SK-MEL-5 (cell line): ENCODE data around the gene BNC2. TPM values are rescaled to one million over a fixed set of nuclear protein-coding genes. Genes with fewer than 3 reads are reported as not detected.

Experiments used
- DNase-seq: peaks from one replicate; pipeline ENCODE4 v3.0.0-alpha.2; 2016; ENCODE audit warnings: low read depth, low spot score
- in situ Hi-C: cut with HindIII; loops from 2 replicates; pipeline ENCODE4 v1.10.0; 2016; ENCODE audit warnings: low sequenced_read_pairs, high pct_unique_total_duplicates, low pct_unique_long_range_greater_than_20kb
- total RNA-seq: library from RNA; depleted of rRNA; stranded (reverse); fragments of >200 nt; shearing (Covaris generic); gene quantifications from 2 replicates; pipeline ENCODE4 v1.2.3, GENCODE V29; 2014

The BNC2 gene
- total RNA-seq, 1 experiment from 2014 or later: 23.5 TPM

- no peak for DNase-seq
- in situ Hi-C loops: no loop called here
Measured at GRCh38 chr9:16642421-16643109, 227.9 kb downstream of the BNC2 start.

GRCh38 chr9:16640649-16641048 is 229.8 kb downstream of the BNC2 start:
- in situ Hi-C loops: no loop called here
- peak; percentile 57 for DNase-seq

GRCh38 chr9:16639644-16640043 is 230.8 kb downstream of the BNC2 start:
- DNase-seq: no peak
- in situ Hi-C loops: no loop called here

DNA sequence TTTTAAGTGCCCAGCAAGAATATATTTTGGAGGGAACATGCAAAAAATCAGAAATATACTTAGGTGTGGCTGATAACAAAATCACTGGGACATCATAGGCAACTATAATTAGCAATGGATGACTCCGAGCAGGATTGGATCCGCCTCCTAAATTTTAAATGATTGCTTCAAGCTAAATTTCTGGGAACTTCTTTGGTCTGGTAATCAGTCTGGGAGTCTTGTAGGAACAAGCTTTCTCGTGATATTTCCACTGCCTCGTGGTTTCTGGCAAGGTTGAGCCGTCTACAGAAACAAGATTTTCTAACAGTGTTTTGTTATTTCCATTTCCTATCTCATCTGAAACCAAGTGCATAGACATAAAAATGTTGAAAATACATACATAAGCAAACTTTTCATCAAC is 232.6 kb downstream of the BNC2 start:
- in situ Hi-C loops: no loop called here
- DNase-seq: peak; percentile 22

GRCh38 chr9:16637218-16637617 is 233.3 kb downstream of the BNC2 start:
- in situ Hi-C loops: no loop called here
- DNase-seq: no peak

- DNase-seq: no peak
- in situ Hi-C loops: no loop called here
Measured at GRCh38 chr9:16633794-16634193, 236.7 kb downstream of the BNC2 start.

GRCh38 chr9:16628413-16628812 is 242.1 kb downstream of the BNC2 start:
- in situ Hi-C loops: no loop called here
- DNase-seq: no peak

DNA sequence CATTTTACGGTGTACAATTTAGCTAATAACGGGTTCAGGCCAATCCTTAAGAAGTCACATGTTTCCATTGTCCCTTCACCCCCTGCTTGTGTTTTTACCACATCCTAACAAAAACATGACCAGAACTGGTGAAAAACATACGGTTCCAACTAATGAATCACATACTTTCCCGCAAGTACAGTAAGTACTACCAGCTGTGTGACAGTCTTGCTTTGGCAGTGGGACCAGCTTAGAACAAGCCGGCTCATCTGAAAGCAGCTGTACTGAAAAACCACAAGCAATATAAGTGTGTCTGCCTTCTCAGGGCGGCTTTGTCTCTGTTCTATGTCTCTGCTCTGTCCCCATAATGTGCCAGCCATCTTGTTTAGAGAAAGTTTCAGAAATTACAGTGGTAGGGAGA is 242.5 kb downstream of the BNC2 start:
- in situ Hi-C loops: no loop called here
- peak; percentile 30 for DNase-seq

- in situ Hi-C loops: no loop called here
- DNase-seq: no peak
Measured at GRCh38 chr9:16627521-16627920, 242.9 kb downstream of the BNC2 start.

DNA sequence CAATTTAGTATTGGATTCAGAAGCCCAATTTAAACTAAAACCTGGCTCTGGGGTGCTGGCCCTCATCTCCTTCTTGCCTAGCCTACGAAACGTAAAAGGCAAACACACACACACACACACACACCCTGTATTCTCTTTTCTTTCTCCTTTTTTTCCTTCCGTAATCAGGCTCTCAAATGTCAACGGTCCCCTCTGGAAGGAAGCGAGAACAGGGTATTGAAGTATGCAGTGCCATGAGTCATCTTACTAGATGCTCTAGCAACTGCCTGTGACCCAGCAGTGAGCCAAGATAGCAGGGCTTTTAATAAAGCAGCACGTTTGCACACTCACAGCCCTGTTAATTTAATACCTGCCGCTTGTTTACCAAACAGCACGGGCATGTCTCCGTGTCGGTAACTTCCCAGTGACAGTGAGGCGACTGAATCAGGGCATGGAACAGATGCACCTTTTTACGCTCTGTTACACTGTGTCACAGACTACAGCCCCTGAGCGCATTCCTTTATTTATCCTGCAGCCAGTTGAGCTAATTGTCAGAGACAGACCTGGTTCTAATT is 243.8 kb downstream of the BNC2 start:
- DNase-seq: peak; percentile 49
- in situ Hi-C loops: no loop called here

DNA sequence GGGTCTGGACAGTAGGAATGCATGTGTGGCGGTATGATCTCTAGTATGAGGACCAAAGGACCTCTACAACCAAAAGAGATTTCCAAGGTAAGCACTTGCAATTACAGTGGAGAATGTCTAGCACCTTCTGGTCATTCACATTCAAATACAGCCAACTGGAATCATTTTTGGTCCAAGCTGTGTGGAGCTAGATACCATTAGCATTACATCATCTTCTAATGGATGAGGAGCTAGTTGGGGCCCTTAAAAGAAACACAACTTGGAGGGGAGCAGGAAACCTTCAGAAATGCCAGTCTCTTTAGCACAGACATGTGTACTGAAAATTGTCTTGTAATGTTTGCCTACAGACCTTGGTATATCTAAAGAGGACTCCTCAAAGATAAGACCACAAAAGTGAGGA is 244.7 kb downstream of the BNC2 start:
- DNase-seq: no peak
- in situ Hi-C loops: no loop called here

DNA sequence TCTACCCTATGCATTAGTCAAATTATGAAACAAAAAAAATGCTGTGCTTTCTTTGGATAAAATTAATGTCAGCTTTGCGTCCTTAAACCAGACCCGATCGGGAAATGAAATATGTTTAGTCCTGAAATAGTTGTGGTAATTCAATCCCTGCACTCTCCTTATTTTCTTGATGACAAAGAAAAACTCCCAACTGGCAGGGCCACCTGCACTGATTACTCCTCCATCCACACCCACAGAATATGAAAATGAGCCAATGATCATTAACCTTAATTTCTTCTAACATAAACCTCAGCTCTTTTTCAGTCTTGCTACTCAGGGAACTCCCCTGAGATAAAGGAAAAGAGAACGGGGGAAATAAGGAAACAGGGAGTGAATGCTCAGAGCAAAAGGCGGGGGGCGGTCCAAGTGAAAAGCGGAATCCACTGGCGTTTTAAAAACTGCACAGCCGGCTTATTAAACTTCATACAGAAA is 245.3 kb downstream of the BNC2 start:
- no peak for DNase-seq
- in situ Hi-C loops: no loop called here

- in situ Hi-C loops: no loop called here
- no peak for DNase-seq
Measured at GRCh38 chr9:16624744-16625117, 245.7 kb downstream of the BNC2 start.

GRCh38 chr9:16623989-16624743 is 246.3 kb downstream of the BNC2 start:
- DNase-seq: no peak
- in situ Hi-C loops: no loop called here

GRCh38 chr9:16622541-16622940 is 247.9 kb downstream of the BNC2 start:
- in situ Hi-C loops: no loop called here
- no peak for DNase-seq

GRCh38 chr9:16619914-16620520 is 250.5 kb downstream of the BNC2 start:
- DNase-seq: no peak

GRCh38 chr9:16619402-16619801 is 251.1 kb downstream of the BNC2 start:
- in situ Hi-C loops: no loop called here

More at GRCh38 chr9:16619914-16620520, 250.5 kb downstream of the BNC2 start:
- in situ Hi-C loops: no loop called here

DNA sequence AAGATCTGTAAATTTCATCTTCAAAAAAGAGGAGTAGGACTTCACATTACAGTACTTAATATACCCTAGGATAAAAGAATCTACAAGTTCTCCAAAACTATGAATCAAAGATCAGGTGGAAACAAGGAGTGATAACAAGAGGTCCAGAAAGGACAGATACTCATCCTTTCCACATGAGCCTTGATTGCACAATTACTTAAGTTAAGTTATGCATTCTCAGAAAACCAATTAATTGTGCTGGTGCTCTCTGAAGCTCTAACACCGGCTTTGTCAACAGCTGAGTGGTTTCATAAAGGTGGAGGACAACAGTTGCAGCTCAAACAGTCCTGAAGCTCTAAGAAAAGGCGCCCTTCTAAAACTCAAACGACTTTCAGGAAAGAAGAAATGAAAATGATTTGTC is 251.9 kb downstream of the BNC2 start:
- in situ Hi-C loops: no loop called here

More at GRCh38 chr9:16619402-16619801, 251.1 kb downstream of the BNC2 start:
- DNase-seq: no peak

More for the DNA sequence above, 251.9 kb downstream of the BNC2 start:
- no peak for DNase-seq
